Skeletal muscle cell (primary cell): ENCODE results near the gene C20orf204.
"Not testable (repeated sequence)": the region's sequence is repeated elsewhere in the genome, so short reads cannot be mapped to it uniquely, and the experiment has no call there.

Source experiments
- DNase-seq: peaks from one replicate; pipeline ENCODE4 v3.0.0-alpha.2; 2010; ENCODE audit warnings: low read depth
- H3K4me3 ChIP-seq: 2 replicates; pipeline ENCODE4 v1.5.1; 2011; ENCODE audit warnings: low read depth, mild to moderate bottlenecking, control low read depth, low read length, moderate library complexity

C20orf204 gene

DNA sequence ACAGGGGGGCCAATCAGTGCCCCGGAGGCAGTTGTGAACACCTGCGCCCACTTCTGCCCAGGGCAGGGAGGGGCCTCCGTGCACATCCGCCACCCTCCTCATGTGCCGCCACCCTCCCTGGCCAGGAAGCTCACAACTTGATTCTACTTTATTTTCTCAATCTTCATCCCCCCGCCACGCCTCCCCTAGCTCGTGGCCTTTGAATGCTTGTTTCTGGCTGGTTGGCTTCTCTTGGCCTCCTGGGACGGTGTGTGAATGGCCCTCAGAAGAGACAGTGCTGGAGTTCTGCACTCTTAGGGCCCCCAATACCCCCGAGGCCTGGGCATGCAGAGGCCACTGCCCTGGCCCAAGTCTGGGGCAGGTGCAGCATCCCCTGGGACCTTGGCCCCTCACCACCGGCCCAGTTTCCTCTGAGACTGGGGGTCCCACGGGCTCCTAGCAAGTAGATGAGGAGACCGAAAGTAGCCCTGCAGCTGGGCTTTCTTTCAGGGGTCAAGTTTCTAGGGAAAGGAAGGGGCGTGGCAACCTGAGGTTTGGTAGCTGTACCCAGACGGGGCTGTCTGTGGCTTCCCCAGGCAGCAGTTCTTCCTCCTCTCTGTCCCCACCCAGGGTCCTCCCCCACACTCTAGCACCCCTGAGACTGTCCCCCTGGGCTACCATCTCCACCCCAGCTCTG, 42.0 kb downstream of the C20orf204 start:
- no peak for DNase-seq
- peak overlapping the region; percentile 81 for H3K4me3 ChIP-seq

DNA sequence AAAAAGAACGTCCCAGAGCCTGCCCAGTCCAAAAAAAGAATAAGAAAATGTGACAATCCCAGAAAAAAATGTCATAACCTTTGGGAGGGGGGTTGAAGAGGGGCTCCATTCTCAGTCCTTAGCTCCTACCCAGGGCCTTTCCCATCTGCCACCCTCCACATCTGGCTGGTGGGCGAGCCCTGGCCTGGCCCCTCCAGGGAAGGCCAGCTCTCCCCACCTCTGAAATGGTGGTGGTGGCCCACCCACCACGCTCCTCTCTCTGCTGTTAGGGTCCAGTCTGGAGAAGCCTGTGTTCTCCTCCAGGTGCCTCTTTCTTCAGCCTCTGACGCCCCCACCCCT, 42.9 kb downstream of the C20orf204 start:
- peak overlapping the region; percentile 81 for H3K4me3 ChIP-seq
- no peak for DNase-seq

DNA sequence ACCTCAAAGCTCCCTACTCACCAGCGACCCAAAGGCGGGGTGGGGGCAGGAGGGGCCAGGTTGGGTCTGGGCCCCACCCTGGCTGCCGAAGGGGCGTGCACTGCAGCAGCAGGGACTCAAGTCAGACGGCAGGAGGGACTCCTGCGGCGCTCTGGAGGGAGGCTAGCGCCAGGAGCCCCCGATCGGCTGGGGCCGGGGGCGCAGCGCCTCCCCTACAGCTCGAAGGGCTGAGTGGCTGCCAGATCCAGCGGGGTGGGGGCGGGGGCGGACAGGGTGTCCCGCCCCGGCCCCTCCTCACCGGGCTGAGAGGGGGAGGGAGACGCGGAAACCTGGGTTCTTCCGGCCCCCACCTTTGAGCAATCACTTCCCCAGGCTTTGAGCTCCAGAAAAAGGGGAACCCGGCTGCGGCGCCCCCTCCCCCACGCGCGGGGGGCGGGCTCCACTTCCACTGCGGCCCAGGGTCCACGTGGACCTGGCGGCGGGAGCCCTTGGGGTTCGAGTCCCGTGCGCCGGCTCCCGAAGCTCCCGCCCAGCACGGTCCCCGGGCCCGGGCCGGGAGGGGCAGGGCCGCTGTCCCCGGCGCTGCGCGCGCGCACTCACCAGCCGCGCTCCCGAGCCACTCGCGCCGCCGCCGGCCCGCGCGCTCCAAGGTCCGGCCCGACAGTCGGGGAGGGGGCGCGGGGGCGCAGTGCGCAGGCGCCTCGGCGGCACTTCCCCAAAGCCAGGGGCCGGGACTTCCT, 43.5 kb downstream of the C20orf204 start, which contains the start of gene RGS19:
Gene RGS19 (minus strand): TSS at position 246 of the 740 bp plus-strand sequence. CDS start 2,632 bp downstream, outside the sequence.
- no peak for DNase-seq
- H3K4me3 ChIP-seq = peak within 1 kb of the TSS; percentile 81

DNA sequence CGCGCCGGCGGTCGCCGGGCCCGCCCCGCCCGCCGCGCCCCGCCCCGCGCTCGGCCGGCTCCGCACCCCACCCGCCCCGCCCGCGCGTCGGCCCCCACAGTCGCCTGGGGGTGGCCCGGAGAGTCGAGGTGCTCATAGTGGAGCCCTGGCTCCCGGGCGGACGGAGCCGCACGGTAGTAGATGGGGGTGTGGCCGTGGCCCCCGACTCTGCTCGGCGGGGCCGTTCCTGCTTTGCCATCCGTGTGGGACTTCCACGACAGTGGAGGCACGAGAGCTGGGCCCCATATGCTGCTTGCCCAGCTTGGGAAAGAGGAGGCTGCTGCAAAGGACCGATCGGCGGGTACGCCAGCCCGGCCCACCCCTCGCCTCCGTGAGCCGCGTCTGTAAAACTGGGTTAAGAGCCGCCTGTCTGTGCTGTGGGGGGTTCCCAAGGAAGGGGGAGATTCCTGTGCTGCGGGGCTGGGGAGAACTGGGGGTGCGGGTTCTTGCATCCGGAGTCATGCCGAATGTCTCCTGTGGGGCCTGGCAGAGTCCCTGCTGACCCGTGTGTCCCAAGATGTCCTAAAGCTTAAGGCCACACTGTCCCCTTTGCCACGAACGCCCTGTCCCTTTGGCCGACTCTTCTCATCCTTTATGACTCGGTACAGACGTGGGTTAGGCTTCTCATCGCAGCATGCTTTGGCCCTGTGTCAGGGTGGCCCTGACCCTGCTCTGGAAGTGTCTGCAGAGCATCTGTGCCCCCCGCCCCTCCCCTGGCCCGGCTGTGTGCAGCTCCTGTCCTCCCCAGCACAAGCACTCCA, 44.2 kb downstream of the C20orf204 start, which contains the start of gene OPRL1:
Gene OPRL1 (plus strand): TSS at position 70 of the 800 bp plus-strand sequence. CDS start 12,639 bp downstream, outside the sequence.
- DNase-seq = no peak
- peak within 1 kb of the TSS; percentile 81 for H3K4me3 ChIP-seq

DNA sequence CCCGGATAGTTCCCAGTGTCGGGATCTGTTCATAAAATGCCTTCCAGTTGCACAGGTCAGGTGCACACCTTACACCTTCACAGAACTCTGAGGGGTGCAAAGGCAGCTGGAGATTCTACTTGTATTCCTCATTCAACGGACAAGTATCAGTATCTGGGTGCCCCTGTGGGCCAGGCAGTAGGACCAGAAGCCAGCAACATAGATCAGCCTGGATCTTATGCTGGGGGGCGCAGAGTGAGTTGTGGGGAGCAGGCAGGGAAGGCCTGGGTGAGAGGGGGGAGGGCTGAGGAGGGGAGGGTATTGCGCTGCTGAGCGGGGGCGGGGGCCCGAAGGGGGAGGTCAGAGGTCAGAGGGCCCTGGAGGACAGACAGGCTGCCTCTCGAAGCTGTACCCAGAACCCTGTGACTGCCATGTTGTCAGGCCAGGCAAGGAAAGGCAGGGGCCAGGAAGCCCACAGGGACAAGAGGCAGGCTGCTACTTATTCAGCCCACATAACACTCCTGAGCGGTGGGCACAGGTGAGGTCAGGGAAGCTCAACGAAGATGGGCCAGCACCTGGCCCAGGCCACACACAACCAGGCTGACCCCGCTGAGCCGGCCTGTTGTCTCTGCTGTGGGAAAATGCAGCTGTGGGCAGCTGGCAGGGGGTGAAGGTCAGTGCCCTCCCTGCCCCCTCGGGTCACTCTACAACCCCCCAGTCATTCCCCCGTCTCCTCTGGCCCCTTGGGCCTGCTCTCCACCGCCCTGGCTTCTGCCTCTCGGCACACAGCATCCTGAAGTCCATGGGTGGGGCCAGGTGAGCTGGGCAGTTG, 45.0 kb downstream of the C20orf204 start:
- H3K4me3 ChIP-seq = peak overlapping the region; percentile 81
- DNase-seq = no peak

DNA sequence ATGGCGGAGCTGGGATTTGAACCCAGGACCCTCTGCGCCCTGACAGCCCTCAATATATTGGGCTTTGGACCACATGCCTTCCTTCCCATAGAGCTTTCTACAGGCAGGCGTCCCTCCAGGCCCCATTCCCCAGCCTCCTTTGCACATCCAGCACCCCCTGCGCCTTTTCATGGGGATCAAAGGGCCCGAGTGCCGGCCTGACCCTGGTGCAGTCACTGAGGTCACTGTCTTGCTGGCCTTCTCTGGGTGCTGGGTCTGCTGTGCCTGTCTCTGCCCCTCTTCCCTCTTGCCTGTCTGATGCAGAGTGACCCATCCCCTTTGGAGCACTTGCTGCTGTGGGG, 45.6 kb downstream of the C20orf204 start:
- DNase-seq = no peak
- H3K4me3 ChIP-seq = no peak overlapping the region

DNA sequence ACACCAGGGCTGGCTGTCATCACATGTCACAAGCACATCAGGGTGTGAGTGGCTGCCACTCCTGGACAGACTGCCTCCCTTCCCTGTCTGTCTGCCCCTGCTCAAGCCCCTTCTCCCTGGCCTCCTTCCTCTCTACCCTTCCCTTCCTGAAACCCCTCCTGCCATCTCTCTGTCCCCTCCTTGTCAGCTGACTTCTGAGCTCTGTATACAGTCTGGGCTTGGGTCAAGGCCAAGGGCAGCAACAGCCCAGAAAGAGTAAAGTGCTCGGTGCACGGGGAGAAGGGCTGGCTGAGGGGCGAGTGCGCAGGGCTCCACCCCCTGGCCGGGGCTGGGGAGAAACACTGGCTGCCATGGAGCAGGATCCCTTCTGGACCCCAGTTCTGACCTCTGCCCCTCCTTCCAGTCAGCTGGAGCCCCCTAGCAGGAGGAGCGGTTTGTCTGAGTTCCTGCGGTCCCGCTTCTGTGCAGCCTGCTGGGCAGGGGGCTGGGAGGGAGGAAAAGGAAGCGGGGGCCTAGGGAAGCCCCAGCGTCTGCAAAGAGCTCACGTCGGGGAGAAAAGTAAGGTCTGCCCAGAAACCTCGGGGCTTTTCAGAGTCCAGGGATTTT, 46.2 kb downstream of the C20orf204 start:
- H3K4me3 ChIP-seq = no peak overlapping the region
- no peak for DNase-seq

DNA sequence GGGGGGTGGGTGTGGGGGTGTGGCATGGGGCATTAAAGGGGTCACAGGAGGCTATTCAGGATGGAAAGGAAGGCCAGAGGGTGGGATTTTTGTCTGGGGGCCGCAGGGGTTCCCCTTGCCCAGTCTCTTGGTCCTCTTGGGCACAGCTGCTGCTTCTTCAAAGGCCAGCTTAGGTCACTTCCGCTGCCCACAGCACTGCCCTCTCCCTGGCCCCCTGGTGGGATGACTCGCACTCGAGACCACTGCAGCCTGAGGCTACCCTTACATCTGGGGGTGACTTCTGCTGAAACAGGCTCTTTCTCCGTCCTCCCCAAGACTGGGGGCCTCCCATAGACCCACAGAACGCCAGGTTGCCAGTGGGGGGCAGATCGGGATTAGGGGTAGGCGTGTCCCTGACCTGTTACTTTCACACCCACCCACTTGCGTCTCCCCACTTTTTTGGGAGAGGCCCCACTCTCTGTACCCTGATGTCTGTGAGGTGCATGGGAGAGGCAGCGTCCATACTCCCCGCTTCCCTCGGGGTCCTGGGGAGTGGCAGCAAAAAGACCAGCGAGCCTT, 46.9 kb downstream of the C20orf204 start:
- peak overlapping the region; percentile 54 for H3K4me3 ChIP-seq
- no peak for DNase-seq

DNA sequence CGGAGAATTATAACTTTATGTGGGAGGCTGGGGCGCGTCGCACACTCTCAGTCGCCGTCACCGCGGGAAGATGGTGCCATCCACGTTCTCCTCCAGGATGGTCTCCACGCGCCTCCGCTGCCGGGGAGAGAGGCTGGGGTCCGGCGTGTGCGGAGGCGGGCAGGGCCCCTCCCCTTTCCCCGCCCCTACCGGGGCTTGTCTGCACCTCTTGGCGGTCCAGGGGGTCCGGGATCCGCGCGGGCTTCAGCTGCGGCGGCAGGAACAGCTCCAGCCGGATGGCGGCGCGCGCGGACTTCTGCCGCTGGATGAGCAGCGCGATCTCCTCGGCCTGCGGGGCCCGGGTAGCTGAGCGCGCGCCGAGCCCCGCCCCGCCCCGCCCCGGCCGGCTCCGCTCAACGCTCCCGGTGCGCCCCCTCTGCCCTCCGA, 47.4 kb downstream of the C20orf204 start:
- DNase-seq = peak; percentile 21
- H3K4me3 ChIP-seq = peak overlapping the region; percentile 54

DNA sequence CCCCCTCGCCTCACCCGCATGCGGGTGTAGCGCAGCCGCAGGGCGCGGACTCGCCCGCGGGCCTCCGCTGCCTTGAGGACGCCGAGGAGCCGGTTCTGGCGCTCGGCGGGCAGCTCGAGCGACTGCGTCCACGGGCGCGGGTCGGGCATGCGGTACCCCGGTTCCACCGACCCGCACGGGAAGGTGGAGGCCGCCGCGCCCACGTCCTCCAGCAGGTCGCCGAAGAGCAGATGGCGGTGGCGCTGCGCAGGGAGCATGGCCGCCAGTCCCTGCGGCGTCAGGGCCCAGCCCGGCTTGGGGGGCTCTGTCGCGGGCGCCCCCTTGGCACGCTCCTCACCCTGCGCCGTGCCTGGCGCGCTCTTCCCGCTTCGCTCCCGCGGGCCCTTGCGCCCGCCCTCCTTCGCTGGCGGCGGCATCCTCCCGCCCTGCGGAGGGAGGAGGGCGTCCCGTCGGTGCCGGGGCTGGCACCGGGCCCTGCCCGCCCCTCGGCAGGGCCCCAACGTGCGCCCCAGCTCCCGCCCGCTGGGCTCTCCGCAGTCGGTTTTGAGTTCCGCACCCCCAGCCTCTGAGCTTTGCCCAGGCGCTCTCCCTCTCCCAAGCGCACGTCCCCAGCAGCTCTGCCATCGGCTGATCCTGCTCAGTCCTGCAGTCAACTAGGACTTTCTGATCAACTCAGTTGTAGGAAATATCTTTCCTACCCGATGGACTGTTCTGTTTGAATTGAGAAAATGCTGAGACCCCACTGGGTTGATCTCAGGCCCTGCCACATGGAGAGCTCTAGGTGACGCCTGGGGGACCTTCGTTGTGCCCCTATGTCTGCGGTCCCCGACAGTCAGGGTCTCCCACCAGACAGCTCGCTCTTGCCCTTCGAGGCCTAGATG, 48.1 kb downstream of the C20orf204 start, which contains the start of gene LKAAEAR1:
Gene LKAAEAR1 (minus strand): TSS at position 595 of the 881 bp plus-strand sequence. CDS start 179 bp downstream, at position 416.
- no peak for DNase-seq
- peak within 1 kb of the TSS; percentile 54 for H3K4me3 ChIP-seq

DNA sequence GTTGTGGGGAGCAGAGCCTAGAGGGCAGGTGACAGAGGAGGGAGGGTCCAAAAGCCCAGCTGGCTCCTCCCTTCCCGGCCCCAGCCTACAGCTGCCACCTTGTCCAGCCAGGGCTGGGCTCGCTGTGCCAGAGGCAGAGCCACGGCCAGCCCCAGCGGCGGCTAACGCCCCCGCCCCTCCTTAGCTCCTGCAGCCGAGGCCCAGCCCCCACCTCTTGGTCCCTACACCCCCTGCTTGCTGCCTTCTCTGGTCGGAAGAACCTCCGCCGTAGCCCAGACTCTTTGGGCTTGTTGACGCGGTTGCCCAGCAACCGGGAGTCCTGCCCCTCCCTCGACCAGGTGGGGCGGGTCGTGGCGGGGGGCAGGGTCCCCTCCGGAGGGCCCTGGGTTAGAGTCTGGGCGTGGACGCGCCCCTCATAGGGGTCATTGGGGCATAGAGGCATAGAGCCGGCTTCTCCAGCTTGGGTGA, 48.7 kb downstream of the C20orf204 start:
- no peak overlapping the region for H3K4me3 ChIP-seq
- no peak for DNase-seq

DNA sequence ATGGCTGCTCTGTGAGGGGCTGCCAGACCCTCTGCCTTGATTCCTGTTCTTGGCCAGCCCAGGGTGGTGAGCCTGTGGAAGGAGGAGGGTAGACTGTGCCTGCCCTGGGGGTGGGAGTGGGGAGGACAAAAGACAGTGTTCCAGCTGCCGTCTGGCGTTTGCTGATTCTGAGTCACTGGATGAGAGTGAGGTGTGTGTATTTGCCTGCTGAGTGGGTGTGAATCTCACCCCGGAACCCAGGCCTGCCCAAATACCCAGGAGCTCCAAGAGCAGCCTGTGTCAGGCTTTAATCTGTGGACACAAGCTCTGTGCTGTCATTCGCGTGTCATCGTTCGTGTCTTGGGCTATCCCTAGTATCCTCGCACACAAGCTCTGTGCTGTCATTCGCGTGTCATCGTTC, 50.8 kb downstream of the C20orf204 start:
- DNase-seq = no peak
- H3K4me3 ChIP-seq = no peak overlapping the region

DNA sequence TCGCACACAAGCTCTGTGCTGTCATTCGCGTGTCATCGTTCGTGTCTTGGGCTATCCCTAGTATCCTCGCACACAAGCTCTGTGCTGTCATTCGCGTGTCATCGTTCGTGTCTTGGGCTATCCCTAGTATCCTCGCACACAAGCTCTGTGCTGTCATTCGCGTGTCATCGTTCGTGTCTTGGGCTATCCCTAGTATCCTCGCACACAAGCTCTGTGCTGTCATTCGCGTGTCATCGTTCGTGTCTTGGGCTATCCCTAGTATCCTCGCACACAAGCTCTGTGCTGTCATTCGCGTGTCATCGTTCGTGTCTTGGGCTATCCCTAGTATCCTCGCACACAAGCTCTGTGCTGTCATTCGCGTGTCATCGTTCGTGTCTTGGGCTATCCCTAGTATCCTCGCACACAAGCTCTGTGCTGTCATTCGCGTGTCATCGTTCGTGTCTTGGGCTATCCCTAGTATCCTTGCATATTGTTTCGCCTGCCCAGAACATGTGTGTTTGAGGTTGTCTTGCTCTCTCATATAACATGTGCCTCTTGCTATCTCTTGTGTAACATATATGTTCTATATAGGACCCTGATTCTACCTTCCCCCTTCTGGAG, 51.3 kb downstream of the C20orf204 start:
- DNase-seq, H3K4me3 ChIP-seq: not testable (repeated sequence)

DNA sequence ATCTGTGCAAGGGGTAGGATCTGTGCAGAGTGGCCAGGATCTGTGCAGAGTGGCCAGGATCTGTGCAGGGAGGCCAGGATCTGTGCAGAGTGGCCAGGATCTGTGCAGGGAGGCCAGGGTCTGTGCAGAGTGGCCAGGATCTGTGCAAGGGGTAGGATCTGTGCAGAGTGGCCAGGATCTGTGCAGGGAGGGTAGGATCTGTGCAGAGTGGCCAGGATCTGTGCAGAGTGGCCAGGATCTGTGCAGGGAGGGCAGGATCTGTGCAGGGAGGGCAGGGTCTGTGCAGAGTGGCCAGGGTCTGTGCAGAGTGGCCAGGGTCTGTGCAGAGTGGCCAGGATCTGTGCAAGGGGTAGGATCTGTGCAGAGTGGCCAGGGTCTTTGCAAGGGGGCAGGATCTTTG, 52.6 kb downstream of the C20orf204 start:
- not testable (repeated sequence) for DNase-seq, H3K4me3 ChIP-seq
